OCI-LY7 (cell line): Measurements from ENCODE around the gene GIMAP2. TPM values are rescaled to one million over a fixed set of nuclear protein-coding genes. Genes with fewer than 3 reads are reported as not detected.
"Not testable (repeated sequence)": the region's sequence is repeated elsewhere in the genome, so short reads cannot be mapped to it uniquely, and the experiment has no call there.

ENCODE experiments used
- BruUV-seq: library from RNA; stranded (reverse); fragments of 400-500 nt; replicated peaks from 2 replicates; lab custom pipeline; 2021; lab: Mats Ljungman, UMichigan
- CTCF ChIA-PET: fragments of 300-600 bp; sonication (Branson Sonifier 250); formaldehyde crosslinking; loops from one replicate; lab custom pipeline; 2022; ENCODE audit warnings: antibody characterized with exemption; ENCODE audit not compliant: unreplicated experiment; lab: Charles Lee
- POLR2A ChIA-PET: fragments of 300-600 bp; sonication (Branson Sonifier 250); formaldehyde crosslinking; loops from one replicate; lab custom pipeline; 2022; ENCODE audit warnings: antibody characterized with exemption; lab: Charles Lee
- DNase-seq: peaks from one replicate; pipeline ENCODE4 v3.0.0-alpha.2; 2015; ENCODE audit warnings: low spot score
- H2AFZ ChIP-seq: fragments of 200-600 bp; sonication (generic), shearing (Covaris generic); 2 replicates; pipeline ENCODE4 v1.6.1; 2014; ENCODE audit warnings: mild to moderate bottlenecking, antibody characterized with exemption, low read length, moderate library complexity
- H3K27ac ChIP-seq: fragments of 200-600 bp; sonication (generic); 2 replicates; pipeline ENCODE4 v1.5.1; 2014; ENCODE audit warnings: mixed run types, low read depth, mild to moderate bottlenecking, moderate library complexity, low read length, inconsistent platforms; ENCODE audit not compliant: poor library complexity, severe bottlenecking
- H3K36me3 ChIP-seq: fragments of 200-600 bp; sonication (generic); 2 replicates; pipeline ENCODE4 v1.6.1; 2014; ENCODE audit warnings: mild to moderate bottlenecking, antibody characterized with exemption, low read length, moderate library complexity, mixed read lengths; ENCODE audit not compliant: insufficient read depth
- H3K4me1 ChIP-seq: fragments of 200-600 bp; sonication (generic); 2 replicates; pipeline ENCODE4 v1.5.1; 2014; ENCODE audit warnings: mild to moderate bottlenecking, low read length; ENCODE audit not compliant: insufficient read depth, poor library complexity, severe bottlenecking
- H3K4me2 ChIP-seq: fragments of 200-600 bp; sonication (generic); 2 replicates; pipeline ENCODE4 v1.6.1; 2014; ENCODE audit warnings: mild to moderate bottlenecking, low read length
- H3K4me3 ChIP-seq: fragments of 200-600 bp; sonication (generic); 2 replicates; pipeline ENCODE4 v1.5.1; 2014; ENCODE audit warnings: mild to moderate bottlenecking, low read depth, low read length; ENCODE audit not compliant: poor library complexity, severe bottlenecking
- H3K79me2 ChIP-seq: fragments of 200-600 bp; sonication (generic); 2 replicates; pipeline ENCODE4 v1.6.1; 2016; ENCODE audit warnings: low read depth, mild to moderate bottlenecking, low read length, moderate library complexity, mixed read lengths; ENCODE audit not compliant: insufficient read depth
- H3K9me2 ChIP-seq: fragments of 200-600 bp; sonication (generic); 2 replicates; pipeline ENCODE4 v1.6.1; 2016; ENCODE audit warnings: mild to moderate bottlenecking, low read length, mixed read lengths; ENCODE audit not compliant: insufficient read depth
- H3K9me3 ChIP-seq: fragments of 200-600 bp; sonication (generic); 2 replicates; pipeline ENCODE4 v1.6.1; 2014; ENCODE audit warnings: mild to moderate bottlenecking, mixed run types, low read length, mixed read lengths
- H4K20me1 ChIP-seq: fragments of 200-600 bp; sonication (generic); 2 replicates; pipeline ENCODE4 v1.6.1; 2014; ENCODE audit warnings: mild to moderate bottlenecking, antibody characterized with exemption, low read length, moderate library complexity, mixed read lengths; ENCODE audit not compliant: insufficient read depth
- CTCF ChIP-seq: fragments of 200-600 bp; sonication (generic); conservative IDR thresholded peaks from 2 replicates; pipeline ENCODE4 v1.5.1; 2014; ENCODE audit warnings: mild to moderate bottlenecking, antibody characterized with exemption, low read length, moderate library complexity, mixed read lengths
- EZH2phosphoT487 ChIP-seq: fragments of 200-600 bp; sonication (generic); IDR thresholded peaks from 2 replicates; pipeline ENCODE4 v1.6.1; 2018; ENCODE audit warnings: low read depth, borderline replicate concordance, mild to moderate bottlenecking, mixed run types, antibody characterized with exemption, low read length, moderate library complexity, mixed read lengths
- intact Hi-C: fragments of 100-400 bp; cut with micrococcal nuclease; formaldehyde crosslinking; loops from one replicate; pipeline ENCODE4 v1.10.0; 2022; ENCODE audit not compliant: unreplicated experiment
- total RNA-seq, 2 experiments: library from RNA; depleted of rRNA in 1 of 2; stranded (reverse); fragments of >200 nt in 1 of 2; shearing (Covaris generic) in 1 of 2; gene quantifications; 2 replicates each; pipeline ENCODE4 v1.2.3, GENCODE V29; 2014 to 2022

The GIMAP2 gene
- total RNA-seq, 2 experiments from 2014 or later, result not detected

- Histone ChIP-seq H3K9me2 (no peaks in the 10 kb centered on the region), H3K36me3 (no peaks in the 10 kb centered on the region), H3K4me2 (no peak overlapping the region), H3K4me1 (no peaks in the 10 kb centered on the region), H3K9me3 (no peaks in the 10 kb centered on the region), H3K4me3 (no peak overlapping the region), H3K79me2 (no peaks in the 10 kb centered on the region), H4K20me1 (no peaks in the 10 kb centered on the region), H3K27ac (no peak overlapping the region), H2AFZ (no peak overlapping the region)
- DNase-seq, result no peak
- TF ChIP-seq EZH2phosphoT487, result no peak
- no peak for TF ChIP-seq CTCF
- POLR2A ChIA-PET, result no interaction called here
- BruUV-seq, result no TSS peak
- CTCF ChIA-PET, result no interaction called here
- intact Hi-C loops, result no loop called here
These were observed 28.0 kb upstream of the GIMAP2 start for GRCh38 chr7:150657526-150657925.

GRCh38 chr7:150660939-150661613, 24.4 kb upstream of the GIMAP2 start:
- no peak overlapping the region for H3K27ac ChIP-seq
- no peak overlapping the region for H2AFZ ChIP-seq
- TF ChIP-seq CTCF (no peak), EZH2phosphoT487 (no peak)
- H3K4me2 ChIP-seq, result no peak overlapping the region
- BruUV-seq, result no TSS peak
- H3K9me2 ChIP-seq, result no peaks in the 10 kb centered on the region
- H3K79me2 ChIP-seq, result no peaks in the 10 kb centered on the region
- H3K4me3 ChIP-seq, result no peak overlapping the region
- intact Hi-C loops, result no loop called here
- H4K20me1 ChIP-seq, result no peaks in the 10 kb centered on the region
- H3K36me3 ChIP-seq, result no peaks in the 10 kb centered on the region
- DNase-seq, result no peak
- ChIA-PET POLR2A (no interaction called here), CTCF (no interaction called here)
- peaks cover 8% of the 10 kb centered on the region for H3K4me1 ChIP-seq
- no peaks in the 10 kb centered on the region for H3K9me3 ChIP-seq

- H3K79me2 ChIP-seq, H3K9me3 ChIP-seq, CTCF ChIA-PET, H3K4me3 ChIP-seq, H4K20me1 ChIP-seq, intact Hi-C loops, BruUV-seq, H3K9me2 ChIP-seq, H3K4me1 ChIP-seq, H3K27ac ChIP-seq, H3K36me3 ChIP-seq, POLR2A ChIA-PET, DNase-seq, H2AFZ ChIP-seq, H3K4me2 ChIP-seq: not testable (repeated sequence)
These were observed 22.7 kb upstream of the GIMAP2 start for GRCh38 chr7:150662821-150663220.
